GM10248 (cell line): ENCODE results near the gene AKIRIN1.
"Not testable (repeated sequence)": the region's sequence is repeated elsewhere in the genome, so short reads cannot be mapped to it uniquely, and the experiment has no call there.

Experiments
- CTCF ChIA-PET: fragments of 300-600 bp; sonication (Branson Sonifier 250); formaldehyde crosslinking; extraction: SDS; loops from one replicate; lab custom pipeline; 2021; ENCODE audit warnings: antibody characterized with exemption; lab: Yijun Ruan, JAX
- POLR2A ChIA-PET: fragments of 350-650 bp; sonication (Branson Sonifier 250); formaldehyde crosslinking; extraction: SDS; loops from one replicate; lab custom pipeline; 2020; ENCODE audit warnings: antibody characterized with exemption; lab: Yijun Ruan, JAX
- DNase-seq: peaks from one replicate; pipeline ENCODE4 v3.0.0; 2012; ENCODE audit errors: extremely low spot score
- CTCF ChIP-seq: IDR thresholded peaks from 2 replicates; pipeline ENCODE4 v1.5.1; 2012; ENCODE audit warnings: mild to moderate bottlenecking, low read depth; ENCODE audit errors: extremely low read depth, missing control alignments, control extremely low read depth

The AKIRIN1 gene

GRCh38 chr1:38958967-38959366 is 32.1 kb upstream of the AKIRIN1 start:
- CTCF ChIA-PET: no interaction called here
- DNase-seq: no peak

GRCh38 chr1:38962113-38962512 is 29.0 kb upstream of the AKIRIN1 start:
- POLR2A ChIA-PET: no interaction called here
- TF ChIP-seq CTCF: no peak
- no peak for DNase-seq
- CTCF ChIA-PET: no interaction called here

More at GRCh38 chr1:38958967-38959366, 32.1 kb upstream of the AKIRIN1 start:
- no peak for TF ChIP-seq CTCF
- POLR2A ChIA-PET: no interaction called here

GRCh38 chr1:38962560-38962959 is 28.5 kb upstream of the AKIRIN1 start:
- no peak for DNase-seq
- POLR2A ChIA-PET: no interaction called here
- TF ChIP-seq CTCF: no peak
- CTCF ChIA-PET: no interaction called here

GRCh38 chr1:38964140-38964548 is 26.9 kb upstream of the AKIRIN1 start:
- ChIA-PET POLR2A (no interaction called here), CTCF (interaction anchor here (0.8 to 1.1 kb wide), 2 partner anchors 76 to 145 kb away, joined by 3 read pairs; no protein-coding TSS in a partner anchor)
- peak; percentile 40 for TF ChIP-seq CTCF
- DNase-seq: peak; percentile 34

- POLR2A ChIA-PET, CTCF ChIA-PET, DNase-seq: not testable (repeated sequence)
Observed at GRCh38 chr1:38973145-38973544, 17.9 kb upstream of the AKIRIN1 start.

- DNase-seq: no peak
- CTCF ChIA-PET: no interaction called here
- no peak for TF ChIP-seq CTCF
- POLR2A ChIA-PET: no interaction called here
Observed at GRCh38 chr1:38973659-38974437, 17.2 kb upstream of the AKIRIN1 start.

GRCh38 chr1:38977399-38978244 is 13.5 kb upstream of the AKIRIN1 start:
- DNase-seq, CTCF ChIA-PET, POLR2A ChIA-PET: not testable (repeated sequence)

- POLR2A ChIA-PET, CTCF ChIA-PET, DNase-seq: not testable (repeated sequence)
Observed at GRCh38 chr1:38978245-38978542, 12.9 kb upstream of the AKIRIN1 start.

- DNase-seq, CTCF ChIA-PET, POLR2A ChIA-PET: not testable (repeated sequence)
Observed at GRCh38 chr1:38979380-38979779, 11.7 kb upstream of the AKIRIN1 start.
